ENCODE data around the gene TRAF3IP1. TPM values are rescaled to one million over a fixed set of nuclear protein-coding genes. Genes with fewer than 3 reads are reported as not detected.

Gene TRAF3IP1
- total RNA-seq, 1 experiment from 2014 or later: 7.4 TPM

GRCh38 chr2:238448031-238448955, 128.0 kb downstream of the TRAF3IP1 start:
- no peak for DNase-seq (ENCODE audit: low spot score)

DNA sequence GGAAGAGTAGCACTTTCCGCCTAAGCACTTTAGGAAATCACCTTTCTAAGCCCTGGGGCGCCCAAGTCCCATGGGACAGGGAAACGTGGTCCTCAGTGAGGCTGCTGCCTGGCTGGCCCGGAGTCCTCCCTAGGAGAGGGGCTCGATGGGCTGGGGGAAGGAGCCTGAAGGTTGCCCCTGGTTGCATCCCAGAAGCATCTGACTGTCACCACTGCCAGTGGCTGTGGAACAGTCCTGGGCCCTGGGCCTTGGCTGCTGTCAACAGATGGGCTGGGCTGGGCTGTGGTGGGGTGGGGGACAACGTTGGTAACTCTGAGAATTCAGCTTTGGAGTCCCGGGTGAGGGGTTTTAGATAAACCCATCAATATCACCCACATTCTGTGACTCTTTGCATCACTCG, 128.9 kb downstream of the TRAF3IP1 start:
- no peak for DNase-seq (ENCODE audit: low spot score)

- DNase-seq (ENCODE audit: low spot score): no peak
Measured at GRCh38 chr2:238449909-238450417, 129.6 kb downstream of the TRAF3IP1 start.

GRCh38 chr2:238450440-238450861, 130.1 kb downstream of the TRAF3IP1 start:
- no peak for DNase-seq (ENCODE audit: low spot score)

Other genes starting within 250 kb of the TRAF3IP1 start
- not detected in 2 replicates for gene ESPNL, start 220.2 kb upstream of the TRAF3IP1 start, total RNA-seq (2014; rRNA removed; shearing (Covaris generic))
- not detected in 2 replicates for gene KLHL30, start 181.8 kb upstream of the TRAF3IP1 start, total RNA-seq (2014; rRNA removed; shearing (Covaris generic))
- 4.3 and 6.2 TPM in 2 replicates for gene ERFE, start 161.5 kb upstream of the TRAF3IP1 start, total RNA-seq (2014; rRNA removed; shearing (Covaris generic))
- gene ILKAP, start 116.8 kb upstream of the TRAF3IP1 start, total RNA-seq (2014; rRNA removed; shearing (Covaris generic)): 13.4 and 18.8 TPM in 2 replicates
- 4.8 and 6.3 TPM in 2 replicates for gene HES6, start 80.5 kb upstream of the TRAF3IP1 start, total RNA-seq (2014; rRNA removed; shearing (Covaris generic))
- gene PER2, start 31.9 kb upstream of the TRAF3IP1 start, total RNA-seq (2014; rRNA removed; shearing (Covaris generic)): 3.9 and 4.6 TPM in 2 replicates
- gene ASB1, start 106.4 kb downstream of the TRAF3IP1 start, total RNA-seq (2014; rRNA removed; shearing (Covaris generic)): 27.1 and 33.0 TPM in 2 replicates